ENCODE data around the gene CDK10.

DNA sequence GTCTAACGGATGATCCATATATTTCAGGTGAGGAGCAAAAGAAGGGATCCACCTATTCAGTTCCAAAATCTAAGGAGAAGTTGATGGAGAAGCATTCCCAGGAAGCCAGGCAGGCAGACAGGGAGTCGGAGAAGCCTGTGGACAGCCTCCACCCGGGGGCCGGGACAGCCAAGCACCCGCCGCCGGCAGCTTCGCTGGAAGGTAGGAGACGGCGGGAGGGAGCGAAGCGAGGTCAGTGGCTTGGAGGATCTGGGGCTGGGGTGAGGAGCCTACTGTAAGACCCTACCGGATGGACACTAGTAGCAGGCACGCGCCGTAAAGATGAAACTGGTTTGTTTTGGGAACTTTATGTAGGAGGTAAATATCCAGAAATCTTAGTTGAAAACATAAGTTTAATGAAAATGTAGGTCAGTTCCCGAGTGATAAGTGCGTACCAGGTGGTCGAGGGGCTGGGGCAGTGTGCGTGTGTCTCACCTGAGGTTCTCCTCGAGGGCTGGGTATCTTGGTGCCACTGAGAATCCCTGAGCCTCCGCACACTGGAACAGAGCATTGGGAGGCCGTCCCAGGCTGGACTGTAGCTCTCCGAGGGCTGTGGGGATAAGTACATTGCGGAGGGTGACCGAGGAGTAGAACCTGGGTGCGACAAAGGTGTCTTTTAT lies 28.1 kb upstream of the CDK10 start:
- TF ChIP-seq, protein P1, sequence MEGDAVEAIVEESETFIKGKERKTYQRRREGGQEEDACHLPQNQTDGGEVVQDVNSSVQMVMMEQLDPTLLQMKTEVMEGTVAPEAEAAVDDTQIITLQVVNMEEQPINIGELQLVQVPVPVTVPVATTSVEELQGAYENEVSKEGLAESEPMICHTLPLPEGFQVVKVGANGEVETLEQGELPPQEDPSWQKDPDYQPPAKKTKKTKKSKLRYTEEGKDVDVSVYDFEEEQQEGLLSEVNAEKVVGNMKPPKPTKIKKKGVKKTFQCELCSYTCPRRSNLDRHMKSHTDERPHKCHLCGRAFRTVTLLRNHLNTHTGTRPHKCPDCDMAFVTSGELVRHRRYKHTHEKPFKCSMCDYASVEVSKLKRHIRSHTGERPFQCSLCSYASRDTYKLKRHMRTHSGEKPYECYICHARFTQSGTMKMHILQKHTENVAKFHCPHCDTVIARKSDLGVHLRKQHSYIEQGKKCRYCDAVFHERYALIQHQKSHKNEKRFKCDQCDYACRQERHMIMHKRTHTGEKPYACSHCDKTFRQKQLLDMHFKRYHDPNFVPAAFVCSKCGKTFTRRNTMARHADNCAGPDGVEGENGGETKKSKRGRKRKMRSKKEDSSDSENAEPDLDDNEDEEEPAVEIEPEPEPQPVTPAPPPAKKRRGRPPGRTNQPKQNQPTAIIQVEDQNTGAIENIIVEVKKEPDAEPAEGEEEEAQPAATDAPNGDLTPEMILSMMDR (conservative IDR thresholded peaks at IDR 0.05 in 1 of 2, IDR thresholded peaks at IDR 0.05 in 1 of 2; ENCODE audit: extremely low read depth in 1 of 2, insufficient read depth in 1 of 2, low read depth in 1 of 2, low read length in 2 of 2) = no peak
- TF ChIP-seq EZH2 (IDR thresholded peaks at IDR 0.05; ENCODE audit: borderline replicate concordance, low read length) = no peak

All from mammary epithelial cell (primary cell).